SK-N-SH treated with all-trans-retinoic acid at 6 μM for 48 hours (cell line): ENCODE measurements around the gene IWS1.

Source experiments
- ATAC-seq: fragments of 200-7000 bp; cut with Tn5 transposase; 3 replicates; pipeline ENCODE4 v1.9.1; 2020; ENCODE audit warnings: mild to moderate bottlenecking, moderate library complexity
- ARNTL ChIP-seq: fragments of 450-650 bp; formaldehyde crosslinking; IDR thresholded peaks from 2 replicates; pipeline ENCODE4 v1.5.0; 2020; ENCODE audit warnings: low read depth, mild to moderate bottlenecking, moderate library complexity, borderline replicate concordance
- BACH2 ChIP-seq: fragments of 250-450 bp; sonication (Bioruptor Pico); IDR thresholded peaks from 2 replicates; pipeline ENCODE4 v1.9.0; 2021; ENCODE audit warnings: mild to moderate bottlenecking, borderline replicate concordance
- CSDC2 ChIP-seq: fragments of 250-450 bp; sonication (Bioruptor Pico); IDR thresholded peaks from 2 replicates; pipeline ENCODE4 v1.5.0; 2020; ENCODE audit warnings: mild to moderate bottlenecking, moderate library complexity
- ESRRG ChIP-seq: fragments of 250-450 bp; sonication (Bioruptor Pico); IDR thresholded peaks from 2 replicates; pipeline ENCODE4 v1.6.1; 2021; ENCODE audit warnings: mild to moderate bottlenecking
- GLIS3 ChIP-seq: fragments of 250-450 bp; sonication (Bioruptor Pico); IDR thresholded peaks from 2 replicates; pipeline ENCODE4 v1.5.0; 2020; ENCODE audit warnings: mild to moderate bottlenecking, moderate library complexity
- OSR1 ChIP-seq: fragments of 250-450 bp; sonication (Bioruptor Pico); IDR thresholded peaks from 2 replicates; pipeline ENCODE4 v1.8.0; 2022; ENCODE audit warnings: moderate library complexity, mild to moderate bottlenecking, inconsistent platforms
- PPARA ChIP-seq: fragments of 250-450 bp; sonication (Bioruptor Pico); IDR thresholded peaks from 2 replicates; pipeline ENCODE4 v1.5.0; 2020; ENCODE audit warnings: mild to moderate bottlenecking, borderline replicate concordance
- RARB ChIP-seq: fragments of 250-450 bp; sonication (Bioruptor Pico); IDR thresholded peaks from 2 replicates; pipeline ENCODE4 v1.8.0; 2021; ENCODE audit warnings: mild to moderate bottlenecking, moderate library complexity
- SNAI2 ChIP-seq: fragments of 250-450 bp; sonication (Bioruptor Pico); IDR thresholded peaks from 2 replicates; pipeline ENCODE4 v1.5.0; 2020; ENCODE audit warnings: mild to moderate bottlenecking, moderate library complexity
- TCF4 ChIP-seq: fragments of 250-450 bp; sonication (Bioruptor Pico); IDR thresholded peaks from 2 replicates; pipeline ENCODE4 v1.8.0; 2021; ENCODE audit warnings: mild to moderate bottlenecking, moderate library complexity, borderline replicate concordance
- TOX ChIP-seq: fragments of 250-450 bp; sonication (Bioruptor Pico); IDR thresholded peaks from 2 replicates; pipeline ENCODE4 v1.8.0; 2021; ENCODE audit warnings: mild to moderate bottlenecking, moderate library complexity, borderline replicate concordance
- ZC3H10 ChIP-seq: fragments of 250-450 bp; sonication (Bioruptor Pico); IDR thresholded peaks from 2 replicates; pipeline ENCODE4 v1.5.1; 2021; ENCODE audit warnings: mild to moderate bottlenecking, moderate library complexity
- ZNF565 ChIP-seq: fragments of 450-650 bp; formaldehyde crosslinking; conservative IDR thresholded peaks from 2 replicates; pipeline ENCODE4 v1.5.0; 2020; ENCODE audit warnings: low read depth, mild to moderate bottlenecking, moderate library complexity
- ZNF70 ChIP-seq: fragments of 450-650 bp; formaldehyde crosslinking; IDR thresholded peaks from 2 replicates; pipeline ENCODE4 v1.5.0; 2020; ENCODE audit warnings: mild to moderate bottlenecking, moderate library complexity
- TF ChIP-seq, protein P1 (sequence below): fragments of 250-450 bp; sonication (Bioruptor Pico); IDR thresholded peaks from 2 replicates; pipeline ENCODE4 v1.8.0; 2021; ENCODE audit warnings: low read depth, mild to moderate bottlenecking, moderate library complexity, borderline replicate concordance
- TF ChIP-seq, protein P2 (sequence below): fragments of 250-450 bp; sonication (Bioruptor Pico); IDR thresholded peaks from 2 replicates; pipeline ENCODE4 v1.8.0; 2020; ENCODE audit warnings: mild to moderate bottlenecking, moderate library complexity, borderline replicate concordance
- TF ChIP-seq, protein P3 (sequence below): fragments of 250-450 bp; sonication (Bioruptor Pico); IDR thresholded peaks from 2 replicates; pipeline ENCODE4 v1.5.1; 2021; ENCODE audit warnings: mild to moderate bottlenecking, moderate library complexity
- TF ChIP-seq, protein P4 (sequence below): fragments of 250-450 bp; sonication (Bioruptor Pico); IDR thresholded peaks from 2 replicates; pipeline ENCODE4 v1.5.1; 2020; ENCODE audit warnings: low read depth, mild to moderate bottlenecking, moderate library complexity
- TF ChIP-seq, protein P5 (sequence below): fragments of 250-450 bp; sonication (Bioruptor Pico); IDR thresholded peaks from 2 replicates; pipeline ENCODE4 v1.5.0; 2020; ENCODE audit warnings: mild to moderate bottlenecking, moderate library complexity

The IWS1 gene

DNA sequence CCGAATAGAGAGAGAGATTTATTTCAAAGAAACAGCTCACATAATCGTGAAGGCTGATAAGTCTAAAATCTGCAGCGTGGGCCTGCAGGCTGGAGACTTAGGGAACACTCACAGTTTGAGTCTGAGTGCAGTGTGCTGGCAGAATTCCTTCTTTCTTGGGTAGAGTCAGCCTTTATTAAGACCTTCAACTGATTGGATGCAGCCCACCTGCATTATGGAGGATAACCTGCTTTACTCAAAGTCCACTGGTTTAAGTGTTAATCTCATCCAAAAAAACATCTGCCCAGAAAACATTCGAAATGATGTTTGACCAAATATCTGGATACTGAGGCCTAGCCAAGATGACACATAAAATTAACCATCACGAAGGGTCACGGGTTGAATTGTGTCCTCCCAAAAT, 91.8 kb downstream of the IWS1 start:
- ATAC-seq: no peak
- TF ChIP-seq, protein P1, sequence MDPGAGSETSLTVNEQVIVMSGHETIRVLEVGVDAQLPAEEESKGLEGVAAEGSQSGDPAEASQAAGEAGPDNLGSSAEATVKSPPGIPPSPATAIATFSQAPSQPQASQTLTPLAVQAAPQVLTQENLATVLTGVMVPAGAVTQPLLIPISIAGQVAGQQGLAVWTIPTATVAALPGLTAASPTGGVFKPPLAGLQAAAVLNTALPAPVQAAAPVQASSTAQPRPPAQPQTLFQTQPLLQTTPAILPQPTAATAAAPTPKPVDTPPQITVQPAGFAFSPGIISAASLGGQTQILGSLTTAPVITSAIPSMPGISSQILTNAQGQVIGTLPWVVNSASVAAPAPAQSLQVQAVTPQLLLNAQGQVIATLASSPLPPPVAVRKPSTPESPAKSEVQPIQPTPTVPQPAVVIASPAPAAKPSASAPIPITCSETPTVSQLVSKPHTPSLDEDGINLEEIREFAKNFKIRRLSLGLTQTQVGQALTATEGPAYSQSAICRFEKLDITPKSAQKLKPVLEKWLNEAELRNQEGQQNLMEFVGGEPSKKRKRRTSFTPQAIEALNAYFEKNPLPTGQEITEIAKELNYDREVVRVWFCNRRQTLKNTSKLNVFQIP (CRISPR knock-in tag): no peak
- no peak for TF ChIP-seq OSR1
- TF ChIP-seq, protein P2, sequence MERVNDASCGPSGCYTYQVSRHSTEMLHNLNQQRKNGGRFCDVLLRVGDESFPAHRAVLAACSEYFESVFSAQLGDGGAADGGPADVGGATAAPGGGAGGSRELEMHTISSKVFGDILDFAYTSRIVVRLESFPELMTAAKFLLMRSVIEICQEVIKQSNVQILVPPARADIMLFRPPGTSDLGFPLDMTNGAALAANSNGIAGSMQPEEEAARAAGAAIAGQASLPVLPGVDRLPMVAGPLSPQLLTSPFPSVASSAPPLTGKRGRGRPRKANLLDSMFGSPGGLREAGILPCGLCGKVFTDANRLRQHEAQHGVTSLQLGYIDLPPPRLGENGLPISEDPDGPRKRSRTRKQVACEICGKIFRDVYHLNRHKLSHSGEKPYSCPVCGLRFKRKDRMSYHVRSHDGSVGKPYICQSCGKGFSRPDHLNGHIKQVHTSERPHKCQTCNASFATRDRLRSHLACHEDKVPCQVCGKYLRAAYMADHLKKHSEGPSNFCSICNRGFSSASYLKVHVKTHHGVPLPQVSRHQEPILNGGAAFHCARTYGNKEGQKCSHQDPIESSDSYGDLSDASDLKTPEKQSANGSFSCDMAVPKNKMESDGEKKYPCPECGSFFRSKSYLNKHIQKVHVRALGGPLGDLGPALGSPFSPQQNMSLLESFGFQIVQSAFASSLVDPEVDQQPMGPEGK (CRISPR knock-in tag): no peak
- TF ChIP-seq, protein P3, sequence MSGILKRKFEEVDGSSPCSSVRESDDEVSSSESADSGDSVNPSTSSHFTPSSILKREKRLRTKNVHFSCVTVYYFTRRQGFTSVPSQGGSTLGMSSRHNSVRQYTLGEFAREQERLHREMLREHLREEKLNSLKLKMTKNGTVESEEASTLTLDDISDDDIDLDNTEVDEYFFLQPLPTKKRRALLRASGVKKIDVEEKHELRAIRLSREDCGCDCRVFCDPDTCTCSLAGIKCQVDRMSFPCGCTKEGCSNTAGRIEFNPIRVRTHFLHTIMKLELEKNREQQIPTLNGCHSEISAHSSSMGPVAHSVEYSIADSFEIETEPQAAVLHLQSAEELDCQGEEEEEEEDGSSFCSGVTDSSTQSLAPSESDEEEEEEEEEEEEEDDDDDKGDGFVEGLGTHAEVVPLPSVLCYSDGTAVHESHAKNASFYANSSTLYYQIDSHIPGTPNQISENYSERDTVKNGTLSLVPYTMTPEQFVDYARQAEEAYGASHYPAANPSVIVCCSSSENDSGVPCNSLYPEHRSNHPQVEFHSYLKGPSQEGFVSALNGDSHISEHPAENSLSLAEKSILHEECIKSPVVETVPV: no peak
- TF ChIP-seq TOX (CRISPR knock-in tag): no peak
- no peak for TF ChIP-seq CSDC2 (CRISPR knock-in tag)
- TF ChIP-seq TCF4 (CRISPR knock-in tag): no peak
- no peak for TF ChIP-seq SNAI2 (CRISPR knock-in tag)
- TF ChIP-seq BACH2 (CRISPR knock-in tag): no peak
- TF ChIP-seq, protein P4, sequence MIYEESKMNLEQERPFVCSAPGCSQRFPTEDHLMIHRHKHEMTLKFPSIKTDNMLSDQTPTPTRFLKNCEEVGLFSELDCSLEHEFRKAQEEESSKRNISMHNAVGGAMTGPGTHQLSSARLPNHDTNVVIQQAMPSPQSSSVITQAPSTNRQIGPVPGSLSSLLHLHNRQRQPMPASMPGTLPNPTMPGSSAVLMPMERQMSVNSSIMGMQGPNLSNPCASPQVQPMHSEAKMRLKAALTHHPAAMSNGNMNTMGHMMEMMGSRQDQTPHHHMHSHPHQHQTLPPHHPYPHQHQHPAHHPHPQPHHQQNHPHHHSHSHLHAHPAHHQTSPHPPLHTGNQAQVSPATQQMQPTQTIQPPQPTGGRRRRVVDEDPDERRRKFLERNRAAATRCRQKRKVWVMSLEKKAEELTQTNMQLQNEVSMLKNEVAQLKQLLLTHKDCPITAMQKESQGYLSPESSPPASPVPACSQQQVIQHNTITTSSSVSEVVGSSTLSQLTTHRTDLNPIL (CRISPR knock-in tag): no peak
- no peak for TF ChIP-seq ZNF565 (CRISPR knock-in tag)
- TF ChIP-seq RARB: no peak
- TF ChIP-seq ARNTL (CRISPR knock-in tag): no peak
- TF ChIP-seq, all 23 proteins: peak for 0

DNA sequence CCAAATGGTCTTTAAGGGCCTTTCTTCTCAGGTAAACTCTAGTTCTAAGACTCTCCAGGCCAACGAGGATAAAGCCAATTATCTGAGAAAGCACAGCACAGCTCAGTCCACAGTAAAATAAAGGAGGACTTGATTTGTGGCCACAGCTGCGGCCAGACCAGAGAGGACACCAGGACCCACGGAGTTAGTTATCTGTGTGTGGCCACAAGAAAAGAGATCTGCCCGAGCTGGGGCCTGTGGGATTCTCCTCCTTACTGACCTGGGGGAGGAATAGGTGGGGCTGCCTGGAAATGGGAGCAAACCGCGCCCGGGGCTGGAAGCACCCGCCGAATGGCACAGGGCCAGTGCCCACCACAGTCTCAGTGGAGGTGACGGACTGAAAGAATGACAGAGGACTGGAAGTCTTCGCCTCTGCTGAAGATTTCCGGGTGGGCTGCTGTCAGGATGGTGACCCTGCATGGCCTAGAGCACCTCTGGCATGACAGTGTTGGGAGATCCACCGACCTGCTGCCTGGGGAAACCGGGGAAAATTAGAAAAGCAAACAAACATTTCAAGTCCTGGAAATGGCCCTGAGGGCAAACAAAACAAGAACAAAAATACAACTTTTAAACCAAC, 94.8 kb downstream of the IWS1 start:
- no peak for ATAC-seq
- TF ChIP-seq GLIS3 (no peak), ZNF565 (CRISPR knock-in tag) (no peak), ZC3H10 (CRISPR knock-in tag) (no peak), BACH2 (CRISPR knock-in tag) (no peak), RARB (no peak), TOX (CRISPR knock-in tag) (no peak), CSDC2 (CRISPR knock-in tag) (no peak), SNAI2 (CRISPR knock-in tag) (no peak), ARNTL (CRISPR knock-in tag) (no peak), PPARA (CRISPR knock-in tag) (no peak), OSR1 (no peak), TCF4 (CRISPR knock-in tag) (no peak), ZNF70 (CRISPR knock-in tag) (no peak), ESRRG (no peak)
- TF ChIP-seq, protein P2 (CRISPR knock-in tag): no peak
- TF ChIP-seq, protein P5, sequence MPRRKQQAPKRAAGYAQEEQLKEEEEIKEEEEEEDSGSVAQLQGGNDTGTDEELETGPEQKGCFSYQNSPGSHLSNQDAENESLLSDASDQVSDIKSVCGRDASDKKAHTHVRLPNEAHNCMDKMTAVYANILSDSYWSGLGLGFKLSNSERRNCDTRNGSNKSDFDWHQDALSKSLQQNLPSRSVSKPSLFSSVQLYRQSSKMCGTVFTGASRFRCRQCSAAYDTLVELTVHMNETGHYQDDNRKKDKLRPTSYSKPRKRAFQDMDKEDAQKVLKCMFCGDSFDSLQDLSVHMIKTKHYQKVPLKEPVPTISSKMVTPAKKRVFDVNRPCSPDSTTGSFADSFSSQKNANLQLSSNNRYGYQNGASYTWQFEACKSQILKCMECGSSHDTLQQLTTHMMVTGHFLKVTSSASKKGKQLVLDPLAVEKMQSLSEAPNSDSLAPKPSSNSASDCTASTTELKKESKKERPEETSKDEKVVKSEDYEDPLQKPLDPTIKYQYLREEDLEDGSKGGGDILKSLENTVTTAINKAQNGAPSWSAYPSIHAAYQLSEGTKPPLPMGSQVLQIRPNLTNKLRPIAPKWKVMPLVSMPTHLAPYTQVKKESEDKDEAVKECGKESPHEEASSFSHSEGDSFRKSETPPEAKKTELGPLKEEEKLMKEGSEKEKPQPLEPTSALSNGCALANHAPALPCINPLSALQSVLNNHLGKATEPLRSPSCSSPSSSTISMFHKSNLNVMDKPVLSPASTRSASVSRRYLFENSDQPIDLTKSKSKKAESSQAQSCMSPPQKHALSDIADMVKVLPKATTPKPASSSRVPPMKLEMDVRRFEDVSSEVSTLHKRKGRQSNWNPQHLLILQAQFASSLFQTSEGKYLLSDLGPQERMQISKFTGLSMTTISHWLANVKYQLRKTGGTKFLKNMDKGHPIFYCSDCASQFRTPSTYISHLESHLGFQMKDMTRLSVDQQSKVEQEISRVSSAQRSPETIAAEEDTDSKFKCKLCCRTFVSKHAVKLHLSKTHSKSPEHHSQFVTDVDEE (CRISPR knock-in tag): no peak
- TF ChIP-seq, protein P1 (CRISPR knock-in tag): no peak
- TF ChIP-seq, protein P3: no peak
- TF ChIP-seq, protein P4 (CRISPR knock-in tag): no peak
- TF ChIP-seq, all 23 proteins: peak for 0
